BE2C (cell line): ENCODE measurements around the gene ATG7.

Experiments used
- DNase-seq: peaks from one replicate; pipeline ENCODE4 v3.0.0-alpha.2; 2020
- H3K27me3 ChIP-seq: fragments of 250-450 bp; sonication (Bioruptor Pico); 2 replicates; pipeline ENCODE4 v1.5.1; 2020; ENCODE audit warnings: mild to moderate bottlenecking
- H3K36me3 ChIP-seq: fragments of 250-450 bp; sonication (Bioruptor Pico); 2 replicates; pipeline ENCODE4 v1.5.1; 2020; ENCODE audit warnings: mild to moderate bottlenecking
- H3K4me1 ChIP-seq: fragments of 250-450 bp; sonication (Bioruptor Pico); 2 replicates; pipeline ENCODE4 v1.5.1; 2020
- H3K4me3 ChIP-seq: 2 replicates; pipeline ENCODE4 v1.5.1; 2011; ENCODE audit warnings: low read depth, low read length
- H3K9me3 ChIP-seq: fragments of 250-450 bp; sonication (Bioruptor Pico); 2 replicates; pipeline ENCODE4 v1.5.1; 2020
- TF ChIP-seq, protein P1 (sequence below): IDR thresholded peaks from 2 replicates; pipeline ENCODE4 v1.5.1; 2012; ENCODE audit warnings: mild to moderate bottlenecking, low read depth, low read length

Gene ATG7

DNA sequence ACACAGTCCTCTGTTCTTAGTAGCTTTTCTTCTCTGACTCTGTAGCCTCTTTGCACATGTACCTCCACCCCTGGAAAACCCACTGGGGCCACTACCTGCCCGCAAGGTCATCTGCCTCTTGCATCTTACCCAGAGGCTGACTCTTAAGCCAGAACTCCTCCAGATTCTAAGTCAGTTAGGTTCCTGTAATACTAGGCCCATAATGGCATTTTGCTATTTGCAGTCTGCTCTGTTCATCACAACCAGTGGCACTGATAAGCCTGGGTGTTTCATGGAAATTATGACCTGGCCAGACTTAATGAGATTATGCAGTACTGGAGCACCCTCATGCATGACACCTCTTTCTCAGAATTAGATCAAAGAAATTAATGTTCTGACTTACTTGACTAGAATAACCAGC lies 31.7 kb upstream of the ATG7 start:
- H3K36me3 ChIP-seq = no peaks in the 10 kb centered on the region
- TF ChIP-seq, protein P1, sequence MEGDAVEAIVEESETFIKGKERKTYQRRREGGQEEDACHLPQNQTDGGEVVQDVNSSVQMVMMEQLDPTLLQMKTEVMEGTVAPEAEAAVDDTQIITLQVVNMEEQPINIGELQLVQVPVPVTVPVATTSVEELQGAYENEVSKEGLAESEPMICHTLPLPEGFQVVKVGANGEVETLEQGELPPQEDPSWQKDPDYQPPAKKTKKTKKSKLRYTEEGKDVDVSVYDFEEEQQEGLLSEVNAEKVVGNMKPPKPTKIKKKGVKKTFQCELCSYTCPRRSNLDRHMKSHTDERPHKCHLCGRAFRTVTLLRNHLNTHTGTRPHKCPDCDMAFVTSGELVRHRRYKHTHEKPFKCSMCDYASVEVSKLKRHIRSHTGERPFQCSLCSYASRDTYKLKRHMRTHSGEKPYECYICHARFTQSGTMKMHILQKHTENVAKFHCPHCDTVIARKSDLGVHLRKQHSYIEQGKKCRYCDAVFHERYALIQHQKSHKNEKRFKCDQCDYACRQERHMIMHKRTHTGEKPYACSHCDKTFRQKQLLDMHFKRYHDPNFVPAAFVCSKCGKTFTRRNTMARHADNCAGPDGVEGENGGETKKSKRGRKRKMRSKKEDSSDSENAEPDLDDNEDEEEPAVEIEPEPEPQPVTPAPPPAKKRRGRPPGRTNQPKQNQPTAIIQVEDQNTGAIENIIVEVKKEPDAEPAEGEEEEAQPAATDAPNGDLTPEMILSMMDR = no peak
- no peaks in the 10 kb centered on the region for H3K27me3 ChIP-seq
- no peak overlapping the region for H3K4me3 ChIP-seq
- no peak for DNase-seq
- no peaks in the 10 kb centered on the region for H3K4me1 ChIP-seq
- no peaks in the 10 kb centered on the region for H3K9me3 ChIP-seq

- H3K36me3 ChIP-seq = no peaks in the 10 kb centered on the region
- no peaks in the 10 kb centered on the region for H3K27me3 ChIP-seq
- no peak for DNase-seq
- no peaks in the 10 kb centered on the region for H3K4me1 ChIP-seq
- no peaks in the 10 kb centered on the region for H3K9me3 ChIP-seq
- H3K4me3 ChIP-seq = no peak overlapping the region
- TF ChIP-seq, protein P1 = no peak
Measured at GRCh38 chr3:11244121-11244677, 28.0 kb upstream of the ATG7 start.

GRCh38 chr3:11245276-11245675 lies 26.9 kb upstream of the ATG7 start:
- TF ChIP-seq, protein P1 = no peak
- Histone ChIP-seq H3K27me3 (no peaks in the 10 kb centered on the region), H3K9me3 (no peaks in the 10 kb centered on the region)

GRCh38 chr3:11245827-11246662 lies 26.2 kb upstream of the ATG7 start:
- no peaks in the 10 kb centered on the region for H3K27me3 ChIP-seq
- no peaks in the 10 kb centered on the region for H3K4me1 ChIP-seq
- TF ChIP-seq, protein P1 = no peak
- no peaks in the 10 kb centered on the region for H3K36me3 ChIP-seq
- no peak overlapping the region for H3K4me3 ChIP-seq
- H3K9me3 ChIP-seq = no peaks in the 10 kb centered on the region
- no peak for DNase-seq

More at GRCh38 chr3:11245276-11245675, 26.9 kb upstream of the ATG7 start:
- H3K4me1 ChIP-seq = no peaks in the 10 kb centered on the region
- no peaks in the 10 kb centered on the region for H3K36me3 ChIP-seq
- DNase-seq = no peak
- H3K4me3 ChIP-seq = no peak overlapping the region

GRCh38 chr3:11246663-11246970 lies 25.6 kb upstream of the ATG7 start:
- Histone ChIP-seq H3K27me3 (no peaks in the 10 kb centered on the region), H3K9me3 (no peaks in the 10 kb centered on the region), H3K4me1 (no peaks in the 10 kb centered on the region), H3K4me3 (no peak overlapping the region), H3K36me3 (no peaks in the 10 kb centered on the region)
- no peak for DNase-seq
- TF ChIP-seq, protein P1 = no peak

DNA sequence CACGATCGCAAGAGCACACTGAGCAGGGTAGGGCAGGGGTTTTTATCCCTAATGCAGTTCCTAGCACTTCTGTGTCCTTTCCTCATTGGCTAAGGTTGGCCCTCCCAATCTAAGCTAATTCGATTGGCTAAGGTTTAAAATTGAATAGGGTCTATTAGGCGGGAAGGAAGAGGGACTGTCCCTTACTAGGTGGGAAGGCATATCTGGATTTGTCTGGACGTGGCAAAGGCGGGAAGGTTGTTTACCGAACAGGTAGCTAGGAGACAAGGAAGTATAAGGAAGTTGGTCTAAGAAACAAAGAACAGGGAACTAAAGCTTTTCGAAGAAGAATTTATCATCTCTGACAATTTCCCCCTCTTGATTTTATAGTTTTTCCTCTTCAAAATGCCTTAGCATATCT lies 24.8 kb upstream of the ATG7 start:
- TF ChIP-seq, protein P1 = no peak
- no peaks in the 10 kb centered on the region for H3K36me3 ChIP-seq

More for the DNA sequence above, 24.8 kb upstream of the ATG7 start:
- Histone ChIP-seq H3K4me1 (no peaks in the 10 kb centered on the region), H3K4me3 (no peak overlapping the region), H3K27me3 (no peaks in the 10 kb centered on the region), H3K9me3 (no peaks in the 10 kb centered on the region)
- DNase-seq = no peak
